Measurements from ENCODE around the gene PABPC1L. TPM values are rescaled to one million over a fixed set of nuclear protein-coding genes. Genes with fewer than 3 reads are reported as not detected.

Gene PABPC1L
- total RNA-seq, 1 donor from 2014 or later = 211 TPM

GRCh38 chr20:44950368-44950767 is 40.5 kb downstream of the PABPC1L start:
- Mint-ChIP-seq H3K36me3 (ENCODE audit: insufficient read depth) (peaks cover 34% of the 10 kb centered on the region), H3K9me3 (ENCODE audit: low read depth) (no peaks in the 10 kb centered on the region), H3K4me1 (ENCODE audit: low read depth) (peaks cover 15% of the 10 kb centered on the region), H3K27me3 (no peaks in the 10 kb centered on the region), H3K4me3 (ENCODE audit: low read depth) (no peak overlapping the region), H3K27ac (no peak overlapping the region)
- no peak for TF ChIP-seq CTCF (IDR thresholded peaks at IDR 0.05; ENCODE audit: unreplicated experiment)
- DNase-seq (ENCODE audit: low spot score, unreplicated experiment) = no peak

- TF ChIP-seq CTCF (IDR thresholded peaks at IDR 0.05; ENCODE audit: unreplicated experiment) = no peak
- no peak for DNase-seq (ENCODE audit: low spot score, unreplicated experiment)
- H3K27ac Mint-ChIP-seq = peak overlapping the region; percentile 11
- H3K36me3 Mint-ChIP-seq (ENCODE audit: insufficient read depth) = peaks cover 32% of the 10 kb centered on the region
- peaks cover 18% of the 10 kb centered on the region for H3K4me1 Mint-ChIP-seq (ENCODE audit: low read depth)
- H3K4me3 Mint-ChIP-seq (ENCODE audit: low read depth) = no peak overlapping the region
- H3K9me3 Mint-ChIP-seq (ENCODE audit: low read depth) = no peaks in the 10 kb centered on the region
- H3K27me3 Mint-ChIP-seq = no peaks in the 10 kb centered on the region
Observed at GRCh38 chr20:44952731-44953130, 42.9 kb downstream of the PABPC1L start.

GRCh38 chr20:44954211-44954610 is 44.4 kb downstream of the PABPC1L start:
- Mint-ChIP-seq H3K36me3 (ENCODE audit: insufficient read depth) (peaks cover 29% of the 10 kb centered on the region), H3K4me1 (ENCODE audit: low read depth) (peaks cover 28% of the 10 kb centered on the region), H3K27ac (peak overlapping the region; percentile 39), H3K27me3 (no peaks in the 10 kb centered on the region), H3K4me3 (ENCODE audit: low read depth) (no peak overlapping the region), H3K9me3 (ENCODE audit: low read depth) (no peaks in the 10 kb centered on the region)
- no peak for TF ChIP-seq CTCF (IDR thresholded peaks at IDR 0.05; ENCODE audit: unreplicated experiment)
- no peak for DNase-seq (ENCODE audit: low spot score, unreplicated experiment)

- TF ChIP-seq CTCF (IDR thresholded peaks at IDR 0.05; ENCODE audit: unreplicated experiment) = no peak
- H3K9me3 Mint-ChIP-seq (ENCODE audit: low read depth) = no peaks in the 10 kb centered on the region
- peaks cover 26% of the 10 kb centered on the region for H3K36me3 Mint-ChIP-seq (ENCODE audit: insufficient read depth)
- DNase-seq (ENCODE audit: low spot score, unreplicated experiment) = no peak
- H3K4me3 Mint-ChIP-seq (ENCODE audit: low read depth) = no peak overlapping the region
- peak overlapping the region; percentile 73 for H3K27ac Mint-ChIP-seq
- no peaks in the 10 kb centered on the region for H3K27me3 Mint-ChIP-seq
- H3K4me1 Mint-ChIP-seq (ENCODE audit: low read depth) = peaks cover 33% of the 10 kb centered on the region
Observed at GRCh38 chr20:44955270-44955669, 45.4 kb downstream of the PABPC1L start.

GRCh38 chr20:44956410-44956809 is 46.5 kb downstream of the PABPC1L start:
- H3K4me1 Mint-ChIP-seq (ENCODE audit: low read depth) = peaks cover 41% of the 10 kb centered on the region
- H3K4me3 Mint-ChIP-seq (ENCODE audit: low read depth) = no peak overlapping the region
- H3K27ac Mint-ChIP-seq = no peak overlapping the region
- no peaks in the 10 kb centered on the region for H3K27me3 Mint-ChIP-seq
- no peak for TF ChIP-seq CTCF (IDR thresholded peaks at IDR 0.05; ENCODE audit: unreplicated experiment)
- H3K36me3 Mint-ChIP-seq (ENCODE audit: insufficient read depth) = peaks cover 21% of the 10 kb centered on the region
- no peak for DNase-seq (ENCODE audit: low spot score, unreplicated experiment)
- H3K9me3 Mint-ChIP-seq (ENCODE audit: low read depth) = no peaks in the 10 kb centered on the region

Measured in progenitor cell of endocrine pancreas (in vitro differentiated cells).